A549 treated with ZK216348 at 1 μM for 4 hours (cell line): Measurements from ENCODE around the gene MAP1A. TPM values are rescaled to one million over a fixed set of nuclear protein-coding genes. Genes with fewer than 3 reads are reported as not detected.

Experiments
- total RNA-seq: library from RNA; stranded (reverse); fragments of 200-300 nt; extraction: Qiagen RNA extraction; gene quantifications from 5 replicates; pipeline ENCODE4 v1.2.3, GENCODE V29; 2022; ENCODE audit warnings: low read depth

MAP1A gene
- total RNA-seq, result 0.62 to 0.81 TPM (median 0.78 TPM) in 5 replicates

DNA sequence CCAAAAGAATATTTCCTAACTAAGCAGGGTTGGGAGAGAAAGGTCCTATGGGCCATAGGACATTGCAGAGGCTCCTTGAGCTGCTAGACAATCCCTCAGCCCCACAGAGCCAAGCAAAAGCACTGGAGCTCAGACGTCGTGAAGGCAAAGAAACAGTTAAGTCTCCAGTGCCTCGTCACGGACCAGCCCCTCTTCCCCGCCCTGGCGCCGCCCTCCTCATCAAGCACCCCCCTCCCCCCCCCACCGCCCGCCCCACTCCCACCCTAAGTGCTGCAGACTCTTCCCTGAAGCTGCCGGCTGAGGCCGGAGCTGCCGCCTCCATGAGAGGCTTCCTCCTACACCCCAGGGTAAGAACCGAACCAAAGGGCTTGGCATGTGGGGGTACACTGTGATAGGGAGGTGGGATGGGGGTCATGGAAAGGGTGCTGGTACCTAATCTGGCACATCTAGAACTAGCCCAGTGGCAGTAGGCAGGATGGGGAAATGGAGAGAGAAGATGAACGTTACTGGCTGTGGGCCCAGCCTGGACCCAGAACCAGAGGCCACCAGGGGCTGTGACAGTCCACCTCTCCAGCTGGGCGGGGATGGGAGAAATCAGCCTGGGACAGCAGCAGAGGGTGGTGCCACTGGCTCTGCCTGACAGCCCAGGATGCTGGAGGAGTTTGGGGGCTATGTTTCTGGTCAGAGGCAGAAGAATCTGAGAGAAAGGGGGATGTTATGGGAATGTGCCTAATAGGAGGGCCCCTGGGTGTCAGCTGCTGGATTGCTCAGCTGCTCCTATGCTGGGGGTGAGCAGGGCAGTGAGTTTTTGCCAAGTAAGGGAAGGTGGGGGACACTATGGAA is at the start of gene MAP1A:
TSS of gene MAP1A (plus strand) at position 255 of the 843 bp plus-strand sequence. CDS start 3,866 bp downstream, outside the sequence.

GRCh38 chr15:43492673-43493601 is 24.5 kb upstream of the MAP1A start, which contains the start of gene TP53BP1:
Gene TP53BP1, minus strand, starts transcription at chr15:43493156. Its CDS starts 113 bp downstream, at chr15:43493043.

Other genes with a start within 250 kb of the MAP1A start
- gene TGM7, start 215.4 kb upstream of the MAP1A start, total RNA-seq, result not detected in 5 replicates
- gene LCMT2, start 187.0 kb upstream of the MAP1A start, total RNA-seq, result 5.7 to 8.2 TPM (median 7.4 TPM) in 5 replicates
- 7.1 to 12.5 TPM (median 9.3 TPM) in 5 replicates for gene ZSCAN29, start 146.6 kb upstream of the MAP1A start, total RNA-seq
- gene TUBGCP4, start 146.5 kb upstream of the MAP1A start, total RNA-seq, result 4.1 to 8.3 TPM (median 6.6 TPM) in 5 replicates
- 17.4 to 21.4 TPM (median 20.6 TPM) in 5 replicates for gene TP53BP1, start 24.5 kb upstream of the MAP1A start, total RNA-seq
- 3.7 to 9.2 TPM (median 5.5 TPM) in 5 replicates for gene PPIP5K1, start 72.6 kb downstream of the MAP1A start, total RNA-seq
- gene CKMT1B, start 76.4 kb downstream of the MAP1A start, total RNA-seq, result 2.2 to 4.7 TPM (median 3.7 TPM) in 5 replicates
- gene STRC, start 101.2 kb downstream of the MAP1A start, total RNA-seq, result 0.06 to 0.19 TPM (median 0.11 TPM) in 5 replicates
- gene CATSPER2, start 131.2 kb downstream of the MAP1A start, total RNA-seq, result 0.41 to 2.0 TPM (median 0.58 TPM) in 5 replicates
- 0.88 to 4.0 TPM (median 3.3 TPM) in 5 replicates for gene CKMT1A, start 176.3 kb downstream of the MAP1A start, total RNA-seq
- gene PDIA3, start 228.8 kb downstream of the MAP1A start, total RNA-seq, result 310 to 373 TPM (median 358 TPM) in 5 replicates